HEK293T (cell line): Measurements from ENCODE around the gene ITGAX.

ENCODE experiments used
- ARNT ChIP-seq: fragments of 450-650 bp; IDR thresholded peaks from 2 replicates; pipeline ENCODE4 v1.6.1; 2017; ENCODE audit warnings: mild to moderate bottlenecking
- BHLHE40 ChIP-seq: fragments of 450-650 bp; IDR thresholded peaks from 2 replicates; pipeline ENCODE4 v1.6.1; 2016; ENCODE audit warnings: mild to moderate bottlenecking, moderate library complexity, borderline replicate concordance
- ELF4 ChIP-seq: fragments of 450-650 bp; IDR thresholded peaks from 2 replicates; pipeline ENCODE4 v1.6.1; 2017; ENCODE audit warnings: antibody characterized with exemption
- FOXA1 ChIP-seq: fragments of 450-650 bp; IDR thresholded peaks from 2 replicates; pipeline ENCODE4 v1.6.1; 2016; ENCODE audit warnings: mild to moderate bottlenecking
- FOXK2 ChIP-seq: fragments of 450-650 bp; IDR thresholded peaks from 2 replicates; pipeline ENCODE4 v1.6.1; 2016; ENCODE audit warnings: mild to moderate bottlenecking
- FOXM1 ChIP-seq: fragments of 450-650 bp; IDR thresholded peaks from 2 replicates; pipeline ENCODE4 v1.6.1; 2017; ENCODE audit warnings: mild to moderate bottlenecking, borderline replicate concordance
- HDGF ChIP-seq: fragments of 450-650 bp; IDR thresholded peaks from 2 replicates; pipeline ENCODE4 v1.6.1; 2017; ENCODE audit warnings: antibody characterized with exemption, borderline replicate concordance
- L3MBTL2 ChIP-seq: fragments of 450-650 bp; conservative IDR thresholded peaks from 2 replicates; pipeline ENCODE4 v1.6.1; 2016; ENCODE audit warnings: mild to moderate bottlenecking
- NFRKB ChIP-seq: fragments of 450-650 bp; IDR thresholded peaks from 2 replicates; pipeline ENCODE4 v1.6.1; 2016; ENCODE audit warnings: mild to moderate bottlenecking, moderate library complexity
- SP1 ChIP-seq: fragments of 450-650 bp; IDR thresholded peaks from 2 replicates; pipeline ENCODE4 v1.6.1; 2017
- SUZ12 ChIP-seq: fragments of 450-650 bp; IDR thresholded peaks from 2 replicates; pipeline ENCODE4 v1.6.1; 2016; ENCODE audit warnings: mild to moderate bottlenecking
- TARDBP ChIP-seq: fragments of 450-650 bp; IDR thresholded peaks from 2 replicates; pipeline ENCODE4 v1.6.1; 2016
- ZNF384 ChIP-seq: fragments of 450-650 bp; IDR thresholded peaks from 2 replicates; pipeline ENCODE4 v1.6.1; 2016
- TF ChIP-seq, protein P1 (sequence below): fragments of 450-650 bp; IDR thresholded peaks from 2 replicates; pipeline ENCODE4 v1.6.1; 2016

DNA sequence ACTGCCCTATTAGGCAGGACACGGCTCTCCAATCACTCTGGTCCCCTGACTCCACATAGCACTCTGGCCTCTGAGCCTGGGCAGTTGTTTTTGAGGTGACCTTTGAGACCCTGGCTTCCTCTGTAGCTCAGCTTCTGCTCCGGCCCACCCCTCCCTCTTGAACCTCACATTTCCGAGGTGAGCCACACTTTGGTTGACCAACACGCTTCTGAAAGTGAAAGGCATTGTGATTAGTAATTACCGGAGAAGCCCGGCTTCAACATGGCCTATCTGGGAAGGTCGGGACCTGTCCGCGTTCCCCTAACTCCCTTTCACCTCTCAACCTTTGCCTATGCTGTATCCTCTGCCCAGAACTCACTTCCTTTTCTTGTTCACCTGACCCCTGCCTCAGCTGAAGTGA lies 10.3 kb upstream of the ITGAX start:
- TF ChIP-seq NFRKB (no peak), BHLHE40 (no peak), ZNF384 (no peak), L3MBTL2 (no peak), SP1 (no peak), SUZ12 (no peak), FOXM1 (no peak), TARDBP (no peak), FOXK2 (no peak), FOXA1 (no peak), ARNT (no peak), HDGF (no peak), ELF4 (no peak)
- TF ChIP-seq, protein P1, sequence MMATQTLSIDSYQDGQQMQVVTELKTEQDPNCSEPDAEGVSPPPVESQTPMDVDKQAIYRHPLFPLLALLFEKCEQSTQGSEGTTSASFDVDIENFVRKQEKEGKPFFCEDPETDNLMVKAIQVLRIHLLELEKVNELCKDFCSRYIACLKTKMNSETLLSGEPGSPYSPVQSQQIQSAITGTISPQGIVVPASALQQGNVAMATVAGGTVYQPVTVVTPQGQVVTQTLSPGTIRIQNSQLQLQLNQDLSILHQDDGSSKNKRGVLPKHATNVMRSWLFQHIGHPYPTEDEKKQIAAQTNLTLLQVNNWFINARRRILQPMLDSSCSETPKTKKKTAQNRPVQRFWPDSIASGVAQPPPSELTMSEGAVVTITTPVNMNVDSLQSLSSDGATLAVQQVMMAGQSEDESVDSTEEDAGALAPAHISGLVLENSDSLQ: no peak
